WTC11 (cell line): ENCODE measurements around the gene CALR3. TPM values are rescaled to one million over a fixed set of nuclear protein-coding genes. Genes with fewer than 3 reads are reported as not detected.

Source experiments
- ATAC-seq: fragments of 200-7000 bp; cut with Tn5 transposase; 2 replicates; pipeline ENCODE4 v1.10.0; 2021; ENCODE audit warnings: mild to moderate bottlenecking, moderate library complexity
- CTCF ChIA-PET: fragments of 300-600 bp; sonication (Branson Sonifier 250); formaldehyde crosslinking; loops from one replicate; lab custom pipeline; 2021; ENCODE audit warnings: antibody characterized with exemption; lab: Charles Lee
- POLR2A ChIA-PET: fragments of 350-600 bp; sonication (Branson Sonifier 250); formaldehyde crosslinking; loops from one replicate; lab custom pipeline; 2021; ENCODE audit warnings: antibody characterized with exemption; lab: Charles Lee
- DNase-seq: peaks from one replicate; pipeline ENCODE4 v3.0.0; 2021; ENCODE audit warnings: low spot score
- H3K27ac Mint-ChIP-seq: 2 replicates; pipeline ENCODE4 v1.8.0; 2021; ENCODE audit warnings: mixed read lengths
- H3K27me3 Mint-ChIP-seq: 2 replicates; pipeline ENCODE4 v1.8.0; 2021; ENCODE audit warnings: low read depth, mild to moderate bottlenecking, moderate library complexity, mixed read lengths
- H3K36me3 Mint-ChIP-seq: 2 replicates; pipeline ENCODE4 v1.8.0; 2021; ENCODE audit warnings: mixed read lengths
- H3K4me1 Mint-ChIP-seq: 2 replicates; pipeline ENCODE4 v1.8.0; 2022; ENCODE audit warnings: mixed read lengths
- H3K4me3 Mint-ChIP-seq: 2 replicates; pipeline ENCODE4 v1.8.0; 2021; ENCODE audit warnings: mild to moderate bottlenecking, moderate library complexity, mixed read lengths
- H3K9me3 Mint-ChIP-seq: 2 replicates; pipeline ENCODE4 v1.8.0; 2021; ENCODE audit warnings: mixed read lengths
- CDX4 ChIP-seq: fragments of 250-450 bp; sonication (Bioruptor Pico); IDR thresholded peaks from 2 replicates; pipeline ENCODE4 v1.9.0; 2021; ENCODE audit warnings: moderate library complexity, mild to moderate bottlenecking, inconsistent platforms, borderline replicate concordance
- CTCF ChIP-seq: fragments of 200-600 bp; IDR thresholded peaks from 2 replicates; pipeline ENCODE4 v1.8.0; 2022; ENCODE audit warnings: antibody characterized with exemption
- EMX1 ChIP-seq: fragments of 250-450 bp; sonication (Bioruptor Pico); IDR thresholded peaks from 2 replicates; pipeline ENCODE4 v1.8.0; 2021; ENCODE audit warnings: mild to moderate bottlenecking
- FOXJ3 ChIP-seq: sonication (generic); formaldehyde crosslinking; IDR thresholded peaks from 2 replicates; pipeline ENCODE4 v1.9.0; 2021; ENCODE audit warnings: missing genetic modification reagents, mild to moderate bottlenecking, borderline replicate concordance
- FOXK1 ChIP-seq: sonication (generic); formaldehyde crosslinking; IDR thresholded peaks from 2 replicates; pipeline ENCODE4 v1.8.0; 2022; ENCODE audit warnings: mild to moderate bottlenecking, moderate library complexity, missing genetic modification reagents
- GABPB1 ChIP-seq: sonication (generic); formaldehyde crosslinking; IDR thresholded peaks from 2 replicates; pipeline ENCODE4 v1.8.1; 2023; ENCODE audit warnings: mild to moderate bottlenecking, missing genetic modification reagents
- NFATC4 ChIP-seq: fragments of 250-450 bp; sonication (Bioruptor Pico); IDR thresholded peaks from 2 replicates; pipeline ENCODE4 v1.9.0; 2021; ENCODE audit warnings: mild to moderate bottlenecking
- NFYB ChIP-seq: sonication (generic); formaldehyde crosslinking; conservative IDR thresholded peaks from 2 replicates; pipeline ENCODE4 v1.8.0; 2022; ENCODE audit warnings: low read depth, missing genetic modification reagents
- NR2C2 ChIP-seq: sonication (generic); formaldehyde crosslinking; IDR thresholded peaks from 2 replicates; pipeline ENCODE4 v1.8.0; 2022; ENCODE audit warnings: mild to moderate bottlenecking, missing genetic modification reagents
- PRDM15 ChIP-seq: sonication (generic); formaldehyde crosslinking; IDR thresholded peaks from 2 replicates; pipeline ENCODE4 v1.8.0; 2022; ENCODE audit warnings: missing genetic modification reagents
- RORB ChIP-seq: fragments of 250-450 bp; sonication (Bioruptor Pico); IDR thresholded peaks from 2 replicates; pipeline ENCODE4 v1.9.0; 2021; ENCODE audit warnings: mild to moderate bottlenecking
- TEAD4 ChIP-seq: sonication (generic); formaldehyde crosslinking; IDR thresholded peaks from 2 replicates; pipeline ENCODE4 v1.8.0; 2022; ENCODE audit warnings: mild to moderate bottlenecking, missing genetic modification reagents
- USF2 ChIP-seq: sonication (generic); formaldehyde crosslinking; IDR thresholded peaks from 2 replicates; pipeline ENCODE4 v1.8.1; 2023; ENCODE audit warnings: mild to moderate bottlenecking, missing genetic modification reagents, moderate library complexity
- ZMAT4 ChIP-seq: fragments of 250-450 bp; sonication (Bioruptor Pico); IDR thresholded peaks from 2 replicates; pipeline ENCODE4 v1.9.0; 2021; ENCODE audit warnings: mild to moderate bottlenecking
- ZNF219 ChIP-seq: sonication (generic); formaldehyde crosslinking; IDR thresholded peaks from 2 replicates; pipeline ENCODE4 v1.8.0; 2023; ENCODE audit warnings: missing genetic modification reagents, mild to moderate bottlenecking, borderline replicate concordance
- ZNF263 ChIP-seq: sonication (generic); formaldehyde crosslinking; IDR thresholded peaks from 2 replicates; pipeline ENCODE4 v1.8.1; 2022; ENCODE audit warnings: low read depth, mild to moderate bottlenecking, moderate library complexity, missing genetic modification reagents
- ZNF532 ChIP-seq: fragments of 250-450 bp; sonication (Bioruptor Pico); IDR thresholded peaks from 2 replicates; pipeline ENCODE4 v1.9.0; 2021; ENCODE audit warnings: mild to moderate bottlenecking, borderline replicate concordance
- total RNA-seq: library from RNA; stranded (reverse); gene quantifications from 3 replicates; pipeline ENCODE4 v1.2.3, GENCODE V29; 2021

Gene CALR3
- total RNA-seq, 1 experiment from 2014 or later, result 0.87 TPM

- Mint-ChIP-seq H3K27ac (peak overlapping the region; percentile 79), H3K27me3 (no peaks in the 10 kb centered on the region), H3K4me1 (peaks cover 42% of the 10 kb centered on the region), H3K4me3 (no peak overlapping the region)
- no peak for ATAC-seq
- ChIA-PET POLR2A (no interaction called here), CTCF (interaction anchor here (0.6 to 3.1 kb wide), 20 partner anchors 12 to 1684 kb away, joined by 3 to 43 read pairs (median 6); partner anchors contain the start of genes C19orf44 and CALR3)
- TF ChIP-seq ZNF532 (no peak), ZMAT4 (CRISPR knock-in tag) (no peak), CDX4 (CRISPR knock-in tag) (no peak), PRDM15 (no peak), USF2 (no peak), NFYB (no peak), RORB (CRISPR knock-in tag) (no peak), FOXJ3 (CRISPR knock-in tag) (no peak), EMX1 (CRISPR knock-in tag) (no peak), FOXK1 (CRISPR knock-in tag) (no peak), GABPB1 (CRISPR knock-in tag) (no peak), ZNF263 (CRISPR knock-in tag) (no peak), TEAD4 (CRISPR knock-in tag) (no peak), NFATC4 (CRISPR knock-in tag) (no peak), CTCF (no peak), ZNF219 (no peak), NR2C2 (CRISPR knock-in tag) (no peak)
- TF ChIP-seq, all 79 proteins: peak for 0
- H3K9me3 Mint-ChIP-seq, result no peaks in the 10 kb centered on the region
- DNase-seq, result no peak
- H3K36me3 Mint-ChIP-seq, result peaks cover 15% of the 10 kb centered on the region
Observed at GRCh38 chr19:16442386-16443276, 53.3 kb downstream of the CALR3 start.
